Measurements from ENCODE around the gene HINT1. TPM values are rescaled to one million over a fixed set of nuclear protein-coding genes. Genes with fewer than 3 reads are reported as not detected.

The HINT1 gene
- total RNA-seq, 1 experiment from 2014 or later: 249 TPM

DNA sequence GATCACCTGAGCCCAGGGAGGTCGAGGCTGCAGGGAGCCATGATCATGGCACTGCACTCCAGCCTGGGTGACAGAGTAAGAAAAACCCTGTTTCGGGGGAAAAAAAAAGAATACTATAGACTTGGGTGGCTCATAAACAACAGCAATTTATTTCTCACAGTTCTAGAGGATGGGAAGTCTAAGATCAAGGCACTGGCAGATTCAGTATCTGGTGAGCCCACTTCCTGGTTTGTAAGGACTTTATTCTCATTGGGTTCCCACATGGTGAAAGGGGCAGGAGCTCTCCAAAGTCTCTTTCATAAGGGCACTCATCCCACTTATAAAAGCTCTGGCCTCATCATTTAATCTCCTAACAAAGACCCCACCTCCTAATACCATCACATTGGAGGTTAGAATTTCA lies 8.7 kb downstream of the HINT1 start:
- Histone ChIP-seq H4K91ac (ENCODE audit: insufficient read length, low read depth, low read length) (no peak overlapping the region), H3K27ac (ENCODE audit: insufficient read length, low read depth, low read length) (no peak overlapping the region), H4K20me1 (ENCODE audit: control insufficient read depth, insufficient read depth, insufficient read length) (no peaks in the 10 kb centered on the region), H4K8ac (replicated peaks; ENCODE audit: insufficient read length, low read depth, low read length) (no peak overlapping the region), H4K5ac (ENCODE audit: insufficient read length, low read depth, low read length) (no peak overlapping the region), H3K27me3 (ENCODE audit: insufficient read depth, low read length) (no peaks in the 10 kb centered on the region), H2BK20ac (ENCODE audit: low read depth, low read length, poor library complexity, severe bottlenecking) (no peak overlapping the region), H2BK120ac (ENCODE audit: low read depth, low read length, poor library complexity, severe bottlenecking) (no peak overlapping the region), H3K14ac (ENCODE audit: insufficient read depth, low read length) (no peak overlapping the region), H3K4me1 (ENCODE audit: insufficient read depth, low read length) (no peaks in the 10 kb centered on the region), H3K9me3 (ENCODE audit: control insufficient read depth, low read depth, low read length) (no peaks in the 10 kb centered on the region), H3K9ac (ENCODE audit: extremely low read depth, insufficient read length, low read length) (no peak overlapping the region), H3T11ph (ENCODE audit: low read length) (no peak overlapping the region), H3K79me2 (ENCODE audit: insufficient read depth, low read length) (no peaks in the 10 kb centered on the region), H2AFZ (ENCODE audit: low read length) (no peak overlapping the region), H2BK12ac (ENCODE audit: insufficient read length, low read depth, low read length) (no peak overlapping the region), H2AK5ac (ENCODE audit: insufficient read length, low read length) (no peak overlapping the region), H3K4ac (ENCODE audit: low read depth, low read length) (no peak overlapping the region), H3K23ac (ENCODE audit: insufficient read length, low read depth, low read length) (no peak overlapping the region), H3K18ac (ENCODE audit: insufficient read length, low read depth, low read length) (no peak overlapping the region), H3K56ac (ENCODE audit: insufficient read length, low read depth, low read length) (no peak overlapping the region), H3K4me2 (ENCODE audit: insufficient read depth, insufficient read length, low read length) (no peak overlapping the region), H3K79me1 (ENCODE audit: insufficient read depth, low read depth, low read length, poor library complexity, severe bottlenecking) (no peaks in the 10 kb centered on the region), H2BK15ac (ENCODE audit: low read depth, low read length) (no peak overlapping the region), H2BK5ac (ENCODE audit: insufficient read length, low read length) (no peak overlapping the region), H3K23me2 (ENCODE audit: insufficient read length, low read depth, low read length, poor library complexity, severe bottlenecking) (no peaks in the 10 kb centered on the region)
- Mint-ChIP-seq H3K4me3 (no peak overlapping the region), H3K4me1 (peaks cover 13 to 14% of the 10 kb centered on the region in 2 experiments; a peak in 3 of 4 replicates), H3K36me3 (ENCODE audit: insufficient read depth in 1 of 3, low read depth in 3 of 3) (peaks cover 28 to 44% (median 34%) of the 10 kb centered on the region in 3 experiments), H3K9me3 (no peaks in the 10 kb centered on the region), H3K27ac (0 out of 7 replicates have a peak overlapping the region, but pooled peaks of 1 of the 3 experiments have one; percentile 58), H3K27me3 (ENCODE audit: low read depth) (no peaks in the 10 kb centered on the region)
- DNase-seq: no peak
- TF ChIP-seq, protein P1, sequence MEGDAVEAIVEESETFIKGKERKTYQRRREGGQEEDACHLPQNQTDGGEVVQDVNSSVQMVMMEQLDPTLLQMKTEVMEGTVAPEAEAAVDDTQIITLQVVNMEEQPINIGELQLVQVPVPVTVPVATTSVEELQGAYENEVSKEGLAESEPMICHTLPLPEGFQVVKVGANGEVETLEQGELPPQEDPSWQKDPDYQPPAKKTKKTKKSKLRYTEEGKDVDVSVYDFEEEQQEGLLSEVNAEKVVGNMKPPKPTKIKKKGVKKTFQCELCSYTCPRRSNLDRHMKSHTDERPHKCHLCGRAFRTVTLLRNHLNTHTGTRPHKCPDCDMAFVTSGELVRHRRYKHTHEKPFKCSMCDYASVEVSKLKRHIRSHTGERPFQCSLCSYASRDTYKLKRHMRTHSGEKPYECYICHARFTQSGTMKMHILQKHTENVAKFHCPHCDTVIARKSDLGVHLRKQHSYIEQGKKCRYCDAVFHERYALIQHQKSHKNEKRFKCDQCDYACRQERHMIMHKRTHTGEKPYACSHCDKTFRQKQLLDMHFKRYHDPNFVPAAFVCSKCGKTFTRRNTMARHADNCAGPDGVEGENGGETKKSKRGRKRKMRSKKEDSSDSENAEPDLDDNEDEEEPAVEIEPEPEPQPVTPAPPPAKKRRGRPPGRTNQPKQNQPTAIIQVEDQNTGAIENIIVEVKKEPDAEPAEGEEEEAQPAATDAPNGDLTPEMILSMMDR (conservative IDR thresholded peaks at IDR 0.05): no peak
- no CpG with 5 or more reads among the region's 2 CpGs for WGBS (ENCODE audit: extremely low coverage, insufficient read length, low lambda C conversion rate)

Data from H9 (cell line).